ENCODE data around the gene NRG3. TPM values are rescaled to one million over a fixed set of nuclear protein-coding genes. Genes with fewer than 3 reads are reported as not detected.

The NRG3 gene
- total RNA-seq, 2 experiments from 2014 or later = not detected

GRCh38 chr10:82750538-82750937 lies 875.5 kb downstream of the NRG3 start:
- intact Hi-C loops (cut with DNase I, micrococcal nuclease) = no loop called here
- Histone ChIP-seq H3K4me1 (ENCODE audit: insufficient read depth, low read length) (no peaks in the 10 kb centered on the region), H3K4me3 (ENCODE audit: low read length) (no peak overlapping the region), H3K9me3 (ENCODE audit: control insufficient read depth in 1 of 2, insufficient read depth in 1 of 2, low read length in 2 of 2) (peaks cover 0 to 6% of the 10 kb centered on the region in 2 experiments), H3K27me3 (ENCODE audit: control insufficient read depth in 1 of 2, insufficient read depth in 2 of 2, low read length in 2 of 2) (no peaks in the 10 kb centered on the region), H3K36me3 (ENCODE audit: insufficient read depth, low read length) (no peaks in the 10 kb centered on the region), H3K27ac (ENCODE audit: low read depth in 1 of 2, low read length in 2 of 2) (no peak overlapping the region)
- ChIA-PET CTCF (no interaction called here), POLR2A (no interaction called here)
- H3K27ac Mint-ChIP-seq = no peak overlapping the region
- H3K27me3 Mint-ChIP-seq = no peaks in the 10 kb centered on the region
- TF ChIP-seq, protein P1, sequence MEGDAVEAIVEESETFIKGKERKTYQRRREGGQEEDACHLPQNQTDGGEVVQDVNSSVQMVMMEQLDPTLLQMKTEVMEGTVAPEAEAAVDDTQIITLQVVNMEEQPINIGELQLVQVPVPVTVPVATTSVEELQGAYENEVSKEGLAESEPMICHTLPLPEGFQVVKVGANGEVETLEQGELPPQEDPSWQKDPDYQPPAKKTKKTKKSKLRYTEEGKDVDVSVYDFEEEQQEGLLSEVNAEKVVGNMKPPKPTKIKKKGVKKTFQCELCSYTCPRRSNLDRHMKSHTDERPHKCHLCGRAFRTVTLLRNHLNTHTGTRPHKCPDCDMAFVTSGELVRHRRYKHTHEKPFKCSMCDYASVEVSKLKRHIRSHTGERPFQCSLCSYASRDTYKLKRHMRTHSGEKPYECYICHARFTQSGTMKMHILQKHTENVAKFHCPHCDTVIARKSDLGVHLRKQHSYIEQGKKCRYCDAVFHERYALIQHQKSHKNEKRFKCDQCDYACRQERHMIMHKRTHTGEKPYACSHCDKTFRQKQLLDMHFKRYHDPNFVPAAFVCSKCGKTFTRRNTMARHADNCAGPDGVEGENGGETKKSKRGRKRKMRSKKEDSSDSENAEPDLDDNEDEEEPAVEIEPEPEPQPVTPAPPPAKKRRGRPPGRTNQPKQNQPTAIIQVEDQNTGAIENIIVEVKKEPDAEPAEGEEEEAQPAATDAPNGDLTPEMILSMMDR (IDR thresholded peaks at IDR 0.05) = no peak
- no peak overlapping the region for H3K4me3 Mint-ChIP-seq
- H3K36me3 Mint-ChIP-seq (ENCODE audit: low read depth) = no peaks in the 10 kb centered on the region
- H3K9me3 Mint-ChIP-seq = peaks cover 5% of the 10 kb centered on the region
- H3K4me1 Mint-ChIP-seq (ENCODE audit: low read depth) = no peaks in the 10 kb centered on the region
- ATAC-seq (ENCODE audit: poor library complexity) (no peak), DNase-seq (no peak)

DNA sequence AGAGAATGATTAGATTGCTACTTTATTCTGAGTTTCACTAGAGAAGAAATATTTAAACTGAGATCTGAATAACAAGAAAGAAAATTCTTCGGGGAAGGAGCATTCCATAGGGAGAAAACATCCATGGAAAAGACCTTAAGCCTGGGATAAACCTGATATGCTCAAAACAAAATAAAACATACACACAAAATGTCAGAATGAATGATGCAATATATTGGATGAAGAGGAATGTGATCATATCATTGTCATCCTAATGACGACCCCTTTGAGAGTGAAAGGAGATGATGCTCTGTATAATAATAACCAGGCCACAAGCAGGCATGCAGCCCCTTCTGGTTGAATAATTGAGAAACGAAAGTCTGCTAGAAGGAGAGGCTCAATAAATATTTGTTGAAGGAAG lies 882.4 kb downstream of the NRG3 start:
- no peaks in the 10 kb centered on the region for H3K27me3 ChIP-seq (ENCODE audit: control insufficient read depth in 1 of 2, insufficient read depth in 2 of 2, low read length in 2 of 2)
- POLR2A ChIA-PET = no interaction called here
- ATAC-seq (ENCODE audit: poor library complexity) (no peak), DNase-seq (no peak)
- no peaks in the 10 kb centered on the region for H3K27me3 Mint-ChIP-seq
- H3K4me3 ChIP-seq (ENCODE audit: low read length) = no peak overlapping the region
- peaks cover 9% of the 10 kb centered on the region for H3K9me3 Mint-ChIP-seq
- H3K36me3 Mint-ChIP-seq (ENCODE audit: low read depth) = no peaks in the 10 kb centered on the region
- H3K4me3 Mint-ChIP-seq = no peak overlapping the region
- no peaks in the 10 kb centered on the region for H3K4me1 Mint-ChIP-seq (ENCODE audit: low read depth)
- intact Hi-C loops (cut with DNase I, micrococcal nuclease) = no loop called here
- TF ChIP-seq, protein P1 (IDR thresholded peaks at IDR 0.05) = no peak
- no peak overlapping the region for H3K27ac ChIP-seq (ENCODE audit: low read depth in 1 of 2, low read length in 2 of 2)
- CTCF ChIA-PET = no interaction called here
- no peaks in the 10 kb centered on the region for H3K4me1 ChIP-seq (ENCODE audit: insufficient read depth, low read length)
- H3K9me3 ChIP-seq (ENCODE audit: control insufficient read depth in 1 of 2, insufficient read depth in 1 of 2, low read length in 2 of 2) = no peaks in the 10 kb centered on the region
- no peak overlapping the region for H3K27ac Mint-ChIP-seq
- H3K36me3 ChIP-seq (ENCODE audit: insufficient read depth, low read length) = no peaks in the 10 kb centered on the region

GRCh38 chr10:82757901-82758300 lies 882.9 kb downstream of the NRG3 start:
- no peaks in the 10 kb centered on the region for H3K9me3 ChIP-seq (ENCODE audit: control insufficient read depth in 1 of 2, insufficient read depth in 1 of 2, low read length in 2 of 2)
- Mint-ChIP-seq H3K27me3 (no peaks in the 10 kb centered on the region), H3K4me3 (no peak overlapping the region), H3K36me3 (ENCODE audit: low read depth) (no peaks in the 10 kb centered on the region), H3K4me1 (ENCODE audit: low read depth) (no peaks in the 10 kb centered on the region), H3K27ac (no peak overlapping the region), H3K9me3 (peaks cover 9% of the 10 kb centered on the region)
- no peaks in the 10 kb centered on the region for H3K36me3 ChIP-seq (ENCODE audit: insufficient read depth, low read length)
- intact Hi-C loops (cut with DNase I, micrococcal nuclease) = no loop called here
- ATAC-seq (ENCODE audit: poor library complexity) = no peak
- H3K27me3 ChIP-seq (ENCODE audit: control insufficient read depth in 1 of 2, insufficient read depth in 2 of 2, low read length in 2 of 2) = no peaks in the 10 kb centered on the region
- ChIA-PET POLR2A (no interaction called here), CTCF (no interaction called here)
- H3K4me3 ChIP-seq (ENCODE audit: low read length) = no peak overlapping the region
- H3K4me1 ChIP-seq (ENCODE audit: insufficient read depth, low read length) = no peaks in the 10 kb centered on the region
- TF ChIP-seq, protein P1 (IDR thresholded peaks at IDR 0.05) = no peak
- H3K27ac ChIP-seq (ENCODE audit: low read depth in 1 of 2, low read length in 2 of 2) = no peak overlapping the region
- DNase-seq = no peak
